ENCODE results near the gene SLX1B.
"Not testable (repeated sequence)": the region's sequence is repeated elsewhere in the genome, so short reads cannot be mapped to it uniquely, and the experiment has no call there.

SLX1B gene

DNA sequence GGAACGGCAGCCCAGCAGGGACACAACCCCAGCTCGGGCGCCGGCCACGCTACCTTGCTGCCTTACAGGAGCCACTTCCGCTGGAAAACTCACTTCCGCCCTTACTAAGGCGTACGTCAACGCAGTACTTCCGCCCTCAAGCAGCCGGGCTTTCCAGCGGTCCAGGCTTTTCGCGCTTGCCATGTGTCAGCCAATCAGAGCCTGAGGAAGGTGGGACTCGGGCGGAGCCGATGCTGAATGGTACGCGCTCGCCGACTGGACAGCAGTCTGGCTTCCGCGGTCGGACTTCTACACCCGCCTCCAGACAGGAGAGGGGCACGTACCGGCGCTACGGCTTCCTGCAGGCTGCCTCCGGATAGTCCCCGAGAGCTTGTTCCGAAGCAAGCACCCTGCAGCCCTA, at the start of gene SLX1B, which contains the start of gene BOLA2:
SLX1B (plus strand) TSS at position 265 of the 400 bp plus-strand sequence.
BOLA2 (minus strand) TSS at position 83 of the 400 bp plus-strand sequence. CDS start 98 bp downstream, outside the sequence.
- DNase-seq (ENCODE audit: low read depth): not testable (repeated sequence)

DNA sequence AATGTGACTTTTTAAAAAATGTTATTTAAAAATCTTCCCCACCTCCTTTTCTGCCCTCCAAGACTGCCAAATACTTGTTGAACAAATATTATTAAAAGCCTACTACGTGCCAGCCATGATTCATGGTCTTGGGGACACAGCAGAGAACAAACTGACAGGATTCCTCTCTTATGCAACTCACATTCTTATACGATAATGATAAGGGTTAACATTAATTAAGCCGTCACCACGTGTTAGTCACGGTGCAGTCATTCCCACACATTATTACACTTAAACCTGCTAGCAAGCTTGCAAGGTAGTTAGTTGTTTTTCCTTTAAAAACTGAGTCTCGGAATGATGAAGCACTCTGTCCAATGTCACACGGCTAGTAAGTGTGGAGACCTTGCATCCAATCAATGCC, 49.1 kb upstream of the SLX1B start:
- peak; percentile 8 for DNase-seq (ENCODE audit: low read depth)

DNA sequence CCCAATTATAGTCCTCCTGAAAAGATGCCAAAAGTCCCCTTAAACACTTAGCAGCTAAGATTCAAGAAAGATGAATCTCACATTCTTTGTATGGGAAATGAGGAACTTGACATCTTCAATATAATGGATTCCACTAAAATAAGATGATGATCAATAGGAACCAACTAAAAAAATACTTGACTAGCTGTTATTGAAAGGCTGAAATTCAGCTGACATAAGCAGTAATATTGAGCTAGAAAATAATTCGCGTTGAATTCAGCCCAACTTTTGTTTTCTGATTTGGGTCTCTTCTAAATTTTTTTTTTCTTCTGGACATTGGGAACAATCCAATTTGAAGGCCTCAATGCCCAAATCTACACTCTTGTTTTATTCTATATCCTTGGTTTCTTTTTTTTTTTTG, 30.7 kb upstream of the SLX1B start:
- DNase-seq (ENCODE audit: low read depth): not testable (repeated sequence)

DNA sequence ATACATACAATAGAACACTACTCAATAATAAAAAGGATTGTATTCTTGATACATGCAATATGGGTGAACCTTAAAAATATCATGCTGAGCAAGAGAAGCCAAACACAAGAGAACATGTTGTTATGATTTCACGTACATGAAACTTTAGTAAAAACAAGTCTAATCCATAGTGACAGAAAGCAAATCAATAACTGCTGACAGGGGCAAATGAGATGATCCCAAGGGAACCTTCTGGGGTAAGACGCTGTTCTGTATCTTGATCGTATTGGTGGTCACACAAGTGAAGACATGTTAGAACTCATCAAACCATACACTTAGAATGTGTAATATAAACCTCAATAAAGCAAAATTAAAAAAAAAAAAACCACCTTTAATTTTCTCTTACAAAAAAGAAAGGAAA, 28.9 kb upstream of the SLX1B start:
- not testable (repeated sequence) for DNase-seq (ENCODE audit: low read depth)

DNA sequence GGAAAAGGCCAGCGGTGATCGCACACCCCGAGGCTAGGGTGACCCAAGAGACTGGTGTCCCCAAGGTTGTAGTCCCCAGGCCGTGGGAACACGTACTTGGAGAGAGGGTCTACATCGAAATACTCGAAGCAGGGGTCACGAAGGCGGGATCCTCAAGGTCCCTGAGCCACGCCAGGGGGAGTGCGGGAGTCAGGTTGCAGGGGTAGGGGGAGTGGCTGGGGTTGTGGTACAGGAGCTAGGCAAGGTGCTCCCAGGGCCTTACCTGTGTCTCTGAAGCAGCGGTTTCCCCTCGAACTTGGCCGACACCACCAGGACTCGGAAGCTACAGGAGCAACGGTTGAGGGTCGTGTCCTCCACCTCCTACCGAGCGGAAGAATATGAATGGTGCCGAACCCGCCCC, 579 bp upstream of the SLX1B start:
- not testable (repeated sequence) for DNase-seq (ENCODE audit: low read depth)

DNA sequence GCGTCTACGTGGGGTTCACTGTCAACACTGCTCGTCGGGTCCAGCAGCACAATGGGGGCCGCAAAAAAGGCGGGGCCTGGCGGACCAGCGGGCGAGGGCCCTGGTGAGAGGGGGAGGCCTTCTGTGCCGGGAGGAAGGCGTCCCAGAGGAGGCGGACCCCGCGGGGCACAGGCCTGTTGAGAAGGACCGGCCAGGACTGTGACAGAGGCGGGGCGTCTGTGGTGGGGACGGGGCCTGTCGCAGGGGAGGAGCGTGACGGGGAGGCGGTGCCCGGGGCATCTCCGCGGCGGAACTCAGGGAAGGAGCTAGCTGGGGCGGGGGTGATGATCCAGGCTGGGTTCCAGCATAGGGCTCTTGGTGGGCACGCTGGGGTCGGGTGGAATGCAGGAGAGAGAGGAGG, 495 bp downstream of the SLX1B start:
- not testable (repeated sequence) for DNase-seq (ENCODE audit: low read depth)

DNA sequence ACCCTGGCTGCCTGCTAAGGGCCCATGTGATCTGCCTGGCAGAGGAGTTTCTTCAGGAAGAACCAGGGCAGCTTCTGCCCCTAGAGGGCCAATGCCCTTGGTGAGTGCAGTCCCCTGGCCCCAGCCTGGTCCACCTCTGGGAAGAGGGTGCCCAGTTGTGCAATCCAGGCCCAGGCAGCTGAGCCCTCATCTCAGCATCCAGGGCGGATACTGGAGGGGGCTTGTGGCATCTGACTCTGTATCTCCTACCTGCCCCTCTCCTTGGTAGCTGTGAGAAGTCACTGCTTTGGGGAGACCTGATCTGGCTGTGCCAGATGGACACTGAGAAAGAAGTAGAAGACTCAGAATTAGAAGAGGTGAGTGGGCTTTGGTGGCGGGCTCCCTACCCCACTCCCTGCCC, 3.3 kb downstream of the SLX1B start:
- not testable (repeated sequence) for DNase-seq (ENCODE audit: low read depth)

DNA sequence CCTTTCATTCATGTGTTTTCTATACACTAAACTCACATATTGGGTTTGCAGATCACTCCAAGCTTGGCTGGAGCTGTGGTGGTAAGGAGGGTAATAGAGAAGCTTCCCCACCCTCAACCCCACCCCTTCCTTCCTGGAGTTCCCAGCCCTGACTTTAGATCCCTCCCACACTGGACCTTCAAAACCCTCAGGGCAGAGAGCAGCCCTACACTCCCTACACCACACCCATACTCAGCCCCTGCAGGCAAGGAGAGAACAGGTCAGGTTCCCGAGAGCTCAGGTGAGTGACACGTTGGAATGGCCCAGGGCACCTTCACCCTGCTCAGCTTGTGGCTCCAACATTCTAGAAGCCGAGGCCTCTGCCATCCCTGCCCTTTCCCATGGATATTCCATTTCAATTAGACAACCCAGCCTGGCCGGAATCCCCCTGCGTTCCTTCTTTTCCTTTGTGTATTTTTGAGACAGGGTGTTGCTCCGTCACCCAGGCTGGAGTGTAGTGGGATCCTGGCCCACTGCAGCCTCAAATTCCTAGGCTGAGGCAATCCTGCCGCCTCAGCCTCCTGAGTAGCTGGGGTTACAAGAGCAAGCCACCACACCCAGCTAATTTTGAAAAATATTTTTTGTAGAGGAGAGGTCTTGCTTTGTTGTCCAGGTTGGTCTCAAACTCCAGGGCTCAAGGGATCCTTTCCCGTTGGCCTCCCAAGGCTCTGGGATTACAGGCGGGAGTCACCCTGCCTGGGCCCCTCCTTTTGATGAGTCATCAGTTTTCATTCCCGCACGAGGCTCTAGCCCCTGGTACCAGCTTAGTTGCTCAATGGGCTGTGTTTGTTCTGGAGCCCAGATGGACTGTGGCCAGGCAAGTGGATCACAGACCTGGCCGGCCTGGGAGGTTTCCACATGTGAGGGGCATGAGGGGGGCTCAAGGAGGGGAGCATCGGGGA, 5.6 kb downstream of the SLX1B start, which contains the start of gene SULT1A4:
SULT1A4 (plus strand) TSS at position 208 of the 941 bp plus-strand sequence. CDS start 1,473 bp downstream, outside the sequence.
- DNase-seq (ENCODE audit: low read depth): not testable (repeated sequence)

DNA sequence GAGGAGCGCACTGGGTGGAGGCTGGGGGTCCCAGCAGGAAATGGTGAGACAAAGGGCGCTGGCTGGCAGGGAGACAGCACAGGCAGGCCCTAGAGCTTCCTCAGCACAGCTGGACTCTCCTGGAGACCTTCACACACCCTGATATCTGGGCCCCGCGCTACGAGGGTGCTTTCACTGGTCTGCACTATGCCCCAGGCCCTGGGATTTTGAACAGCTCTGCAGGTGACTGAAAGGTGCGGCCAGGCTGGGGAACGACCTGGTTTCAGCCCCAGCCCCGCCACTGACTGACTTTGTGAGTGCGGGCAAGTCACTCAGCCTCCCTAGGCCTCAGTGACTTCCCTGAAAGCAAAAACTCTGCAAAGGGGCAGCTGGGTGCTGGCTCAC, 6.3 kb downstream of the SLX1B start:
- DNase-seq (ENCODE audit: low read depth): not testable (repeated sequence)

DNA sequence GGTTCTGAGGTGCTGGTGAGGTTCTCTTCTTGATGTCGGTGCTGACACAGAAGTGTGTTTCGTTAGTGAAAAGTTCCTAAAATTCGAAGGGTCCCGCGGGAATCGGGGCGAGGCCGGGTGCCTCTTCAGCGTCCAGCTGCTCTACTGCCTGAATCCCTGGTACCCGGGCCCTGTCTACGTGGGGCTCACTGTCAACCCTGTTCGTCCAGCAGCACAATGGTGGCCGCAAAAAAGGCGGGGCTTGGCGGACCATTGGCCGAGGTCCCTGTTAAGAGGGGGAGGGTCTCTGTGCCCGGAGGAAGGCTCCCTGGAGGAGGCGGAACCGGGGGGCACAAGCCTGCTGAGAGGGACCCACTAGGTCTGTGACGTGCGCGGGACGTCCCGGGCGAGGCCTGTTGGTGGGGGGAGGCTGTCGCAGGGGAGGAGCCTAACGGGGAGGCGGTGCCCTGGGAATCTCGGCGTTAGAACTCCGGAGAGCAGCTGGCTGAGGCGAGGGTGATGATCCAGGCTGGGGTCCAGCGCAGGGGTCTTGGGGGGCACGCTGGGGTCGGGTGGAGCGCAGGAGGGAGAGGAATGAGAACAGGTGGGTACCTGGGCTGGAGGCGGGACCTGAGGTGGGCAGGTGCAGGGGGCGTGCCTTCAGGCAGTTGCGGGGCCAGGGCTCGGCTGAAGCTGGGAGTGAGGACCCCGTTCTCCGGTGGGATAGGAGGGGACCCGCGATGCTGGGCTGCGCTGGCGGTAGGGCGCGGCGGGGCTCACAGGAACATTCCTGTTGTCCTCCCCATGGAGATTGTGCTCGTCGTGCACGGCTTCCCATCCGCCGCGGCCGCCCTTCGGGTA, 11.9 kb downstream of the SLX1B start:
- not testable (repeated sequence) for DNase-seq (ENCODE audit: low read depth)

DNA sequence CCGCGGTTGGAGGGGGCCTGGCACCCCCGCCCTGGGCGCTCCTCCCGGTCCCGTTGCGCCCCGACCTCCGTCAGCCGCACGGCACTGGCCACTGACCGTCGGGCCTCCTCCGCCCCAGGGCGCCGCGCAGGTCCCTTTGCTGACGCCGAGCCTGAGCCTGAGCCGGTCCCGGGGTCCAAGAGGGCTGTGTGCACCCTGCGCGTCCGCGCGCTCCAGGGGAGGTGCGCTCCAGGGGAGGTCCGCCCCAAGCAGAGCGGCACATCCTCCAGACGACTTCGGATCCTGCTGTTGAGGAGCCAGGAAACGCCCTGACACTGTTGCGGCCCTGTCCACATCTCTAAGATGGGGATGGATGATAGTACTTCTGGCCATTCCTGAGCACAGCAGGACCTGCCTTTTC, 12.6 kb downstream of the SLX1B start:
- not testable (repeated sequence) for DNase-seq (ENCODE audit: low read depth)

DNA sequence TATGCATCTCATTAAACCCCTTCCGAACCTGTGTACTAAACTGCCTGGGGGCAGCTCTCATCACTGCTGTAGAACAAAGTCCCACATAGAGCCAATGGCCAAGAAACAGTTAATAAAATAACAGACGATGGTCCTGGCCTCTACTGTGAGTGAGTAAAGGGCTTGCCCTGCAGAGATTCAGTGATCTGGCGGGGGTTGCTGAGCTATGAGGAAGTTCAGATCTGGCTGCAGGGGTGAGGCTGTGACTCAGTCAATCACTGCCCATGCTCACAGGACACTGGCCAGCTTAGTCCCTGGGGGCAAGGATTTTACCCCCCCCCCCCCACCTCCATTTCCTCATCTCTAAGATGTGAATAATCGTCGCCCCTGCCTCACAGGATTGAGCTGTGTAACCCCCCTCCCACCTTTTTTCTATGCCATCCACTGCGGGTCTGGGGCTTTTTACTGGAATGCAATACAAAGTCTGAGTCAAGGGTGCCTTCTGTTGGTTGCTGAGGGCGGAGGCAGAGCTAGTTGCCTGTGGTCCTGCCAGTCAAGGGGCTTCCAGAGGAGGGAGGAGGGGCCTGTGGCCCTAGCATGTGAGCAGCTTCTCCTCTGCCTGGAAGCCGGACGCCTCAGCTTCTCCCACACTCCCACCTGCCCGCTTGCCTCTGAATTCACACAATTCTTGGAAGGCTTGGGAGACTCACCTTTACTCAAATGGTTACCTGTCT, 13.5 kb downstream of the SLX1B start:
- DNase-seq (ENCODE audit: low read depth): not testable (repeated sequence)

DNA sequence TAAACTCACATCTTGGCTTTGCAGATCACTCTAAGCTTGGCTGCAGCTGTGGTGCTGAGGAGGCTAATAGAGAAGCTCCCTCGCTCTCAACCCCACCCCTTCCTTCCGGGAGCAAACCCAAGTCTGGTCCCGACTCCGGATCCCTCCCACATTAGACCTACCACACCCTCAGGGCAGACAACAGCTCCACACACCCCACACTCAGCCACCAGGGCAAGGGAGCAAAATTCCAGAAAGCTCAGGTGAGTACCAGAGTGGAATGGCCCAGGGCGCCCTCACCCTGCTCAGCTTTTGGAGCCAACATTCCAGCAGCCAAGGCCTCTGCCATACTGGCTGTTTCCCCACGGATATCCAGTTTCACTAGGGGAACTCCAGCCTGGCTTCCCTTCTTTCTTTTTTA, 15.3 kb downstream of the SLX1B start:
- not testable (repeated sequence) for DNase-seq (ENCODE audit: low read depth)

DNA sequence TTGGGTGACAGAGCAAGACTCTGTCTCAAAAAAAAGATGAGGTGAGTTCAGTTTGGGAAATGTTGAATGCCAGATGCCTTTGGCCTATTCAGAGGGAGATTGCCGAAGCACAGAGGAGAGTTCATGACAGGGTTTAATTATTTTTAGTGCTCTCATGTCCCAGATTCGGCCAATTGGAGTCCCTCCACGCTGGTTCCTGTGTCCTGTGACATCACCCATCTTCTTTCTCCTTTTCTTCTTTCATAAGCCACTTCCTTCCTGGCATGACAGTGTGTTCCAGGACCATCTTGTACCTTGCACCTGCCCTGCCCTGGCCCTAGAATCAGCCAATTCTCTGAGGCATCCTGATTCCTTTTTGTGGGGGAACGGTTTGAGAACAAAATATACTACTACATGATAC, 17.7 kb downstream of the SLX1B start:
- DNase-seq (ENCODE audit: low read depth): not testable (repeated sequence)

DNA sequence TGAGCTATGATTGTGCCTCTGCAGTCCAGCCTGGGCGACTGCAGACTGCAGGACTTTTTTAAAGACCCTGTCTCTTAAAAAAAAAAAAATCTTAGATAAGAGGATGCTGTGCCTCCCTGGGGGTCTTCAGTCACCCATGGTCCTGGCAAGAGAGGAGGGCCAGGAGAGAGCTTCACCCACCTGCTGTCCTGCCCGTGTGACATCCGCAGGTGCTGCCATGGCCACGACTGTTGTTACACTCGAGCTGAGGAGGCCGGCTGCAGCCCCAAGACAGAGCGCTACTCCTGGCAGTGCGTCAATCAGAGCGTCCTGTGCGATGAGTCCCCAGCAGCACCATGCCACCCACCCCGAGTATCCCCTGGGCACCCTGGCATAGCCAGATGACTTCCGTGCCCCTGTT, 27.9 kb downstream of the SLX1B start:
- not testable (repeated sequence) for DNase-seq (ENCODE audit: low read depth)

DNA sequence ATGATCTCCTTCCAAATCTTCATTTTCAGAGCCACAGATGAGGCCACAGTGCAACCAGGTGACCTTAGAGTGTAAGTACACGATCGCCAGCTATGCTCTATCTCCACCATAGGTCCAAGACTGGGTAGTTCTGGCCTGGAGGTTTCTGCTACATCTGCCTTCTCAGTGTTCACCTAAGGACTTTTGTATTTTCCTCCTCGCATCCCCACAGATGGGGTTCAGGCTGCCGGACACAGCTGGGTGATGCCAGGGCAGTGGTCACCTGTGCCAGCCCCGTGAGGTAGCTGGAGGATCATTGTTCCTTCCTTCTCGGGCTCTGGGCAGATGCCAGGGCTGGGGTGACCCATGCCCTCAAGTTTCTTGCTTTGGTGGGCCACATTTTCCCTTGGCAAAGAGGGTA, 52.0 kb downstream of the SLX1B start, which contains the start of gene NPIPB12:
NPIPB12 (minus strand) TSS at position 101 of the 400 bp plus-strand sequence.
- not testable (repeated sequence) for DNase-seq (ENCODE audit: low read depth)

Measured in GM04504 (cell line).